ENCODE data around the gene GNAL.

GRCh38 chr18:11847811-11848210, 158.7 kb downstream of the GNAL start:
- no peak for TF ChIP-seq POLR2AphosphoS5 (IDR thresholded peaks at IDR 0.05; ENCODE audit: low read depth, low read length)
- TF ChIP-seq SIN3A (IDR thresholded peaks at IDR 0.05; ENCODE audit: borderline replicate concordance, insufficient read depth, low read length): no peak
- no peak for TF ChIP-seq TAF1 (IDR thresholded peaks at IDR 0.05; ENCODE audit: borderline replicate concordance, insufficient read depth, low read length)
